Ovary (tissue), 3 donors: ENCODE results near the gene TTC7B.

Source experiments
- CTCF ChIP-seq, 3 donors: fragments of 450-650 bp in 2 of 3; fragments of 200-600 bp in 1 of 3; IDR thresholded peaks; one replicate each; pipeline versions ENCODE4 v1.5.1 to v1.8.0; 2016 to 2022; ENCODE audit warnings: antibody characterized with exemption in 3 of 3, mild to moderate bottlenecking in 1 of 3
- EP300 ChIP-seq: sonication (generic); formaldehyde crosslinking; IDR thresholded peaks from one replicate; pipeline ENCODE4 v1.6.1; 2017; ENCODE audit warnings: antibody characterized with exemption
- POLR2A ChIP-seq: fragments of 450-650 bp; IDR thresholded peaks from one replicate; pipeline ENCODE4 v1.6.1; 2017; ENCODE audit warnings: antibody characterized with exemption, mild to moderate bottlenecking, moderate library complexity
- donor health status: DM: no; HTN: no; CAD: no.

GRCh38 chr14:90605430-90605829 lies 210.8 kb downstream of the TTC7B start:
- no peak for TF ChIP-seq CTCF (IDR thresholded peaks at IDR 0.05)
- TF ChIP-seq POLR2A, result no peak
- no peak for TF ChIP-seq EP300
